ENCODE data around the gene SYNGR2.

GRCh38 chr17:78132084-78132676 is 36.2 kb upstream of the SYNGR2 start:
- TF ChIP-seq CTCF (conservative IDR thresholded peaks at IDR 0.05) = no peak
- TF ChIP-seq ZFX (IDR thresholded peaks at IDR 0.05) = no peak

All from C4-2B (cell line).